ENCODE results near the gene MAP2K6.

Gene MAP2K6

DNA sequence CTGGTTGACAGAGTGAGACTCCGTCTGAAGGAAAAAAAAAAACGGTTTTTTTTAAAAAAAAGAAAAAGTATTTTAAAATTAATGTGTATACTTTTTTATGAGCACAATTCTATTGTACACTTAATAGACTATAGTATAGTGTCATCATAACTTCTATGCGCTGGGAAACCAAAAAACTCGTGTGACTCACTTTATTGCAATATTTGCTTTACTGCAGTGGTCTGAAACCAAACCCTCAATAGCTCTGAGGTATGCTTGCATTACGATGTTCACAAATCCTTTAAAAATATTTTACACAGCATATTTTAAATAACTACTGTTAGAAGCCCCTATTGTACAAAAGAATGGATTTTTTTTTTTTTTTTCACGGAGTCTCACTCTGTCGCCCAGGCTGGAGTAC, 12.4 kb upstream of the MAP2K6 start:
- Histone ChIP-seq H3K4me2 (ENCODE audit: insufficient read depth, low read length) (no peak overlapping the region), H3K27me3 (ENCODE audit: insufficient read depth, low read length, poor library complexity) (no peaks in the 10 kb centered on the region), H3K9ac (ENCODE audit: low read depth, low read length) (no peak overlapping the region), H3K4me1 (ENCODE audit: insufficient read depth, low read length) (no peaks in the 10 kb centered on the region), H3K27ac (ENCODE audit: low read length) (no peak overlapping the region), H3K9me3 (ENCODE audit: insufficient read depth, low read length, severe bottlenecking) (no peaks in the 10 kb centered on the region), H4K20me1 (ENCODE audit: insufficient read depth, low read length) (no peaks in the 10 kb centered on the region), H2AFZ (ENCODE audit: low read depth, low read length) (no peak overlapping the region), H3K36me3 (ENCODE audit: insufficient read depth, low read length) (no peaks in the 10 kb centered on the region), H3K79me2 (ENCODE audit: insufficient read depth, low read length) (no peaks in the 10 kb centered on the region), H3K4me3 (ENCODE audit: low read depth in 1 of 2, low read length in 2 of 2) (no peak overlapping the region)
- DNase-seq (no peak), ATAC-seq (ENCODE audit: insufficient read depth, low read depth) (no peak)
- TF ChIP-seq EZH2 (IDR thresholded peaks at IDR 0.05; ENCODE audit: borderline replicate concordance, low read depth, low read length, severe bottlenecking): no peak
- TF ChIP-seq CTCF (IDR thresholded peaks at IDR 0.05; ENCODE audit: borderline replicate concordance, extremely low read depth, low read length, poor library complexity, severe bottlenecking): no peak

DNA sequence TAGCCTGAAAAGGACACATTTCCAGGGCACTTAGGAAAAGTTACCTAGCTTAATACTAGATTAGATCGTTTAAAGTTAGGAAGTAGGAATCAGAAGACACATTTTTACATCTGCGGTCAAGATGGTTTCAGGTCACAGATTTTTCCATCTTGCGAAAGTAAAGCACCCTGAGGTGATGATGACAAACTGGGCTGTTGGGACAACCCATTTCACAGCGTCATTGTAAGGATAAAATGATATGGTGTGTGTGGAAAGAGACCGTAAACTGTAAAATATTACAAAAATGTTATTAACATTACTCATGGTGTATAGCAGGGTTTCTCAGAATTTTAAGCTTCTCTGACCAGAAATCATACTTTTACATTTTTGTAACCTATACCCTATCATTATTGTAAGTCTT, 10.1 kb upstream of the MAP2K6 start:
- DNase-seq (no peak), ATAC-seq (ENCODE audit: insufficient read depth, low read depth) (no peak)
- Histone ChIP-seq H3K27me3 (ENCODE audit: insufficient read depth, low read length, poor library complexity) (no peaks in the 10 kb centered on the region), H2AFZ (ENCODE audit: low read depth, low read length) (no peak overlapping the region), H3K4me1 (ENCODE audit: insufficient read depth, low read length) (no peaks in the 10 kb centered on the region), H3K4me2 (ENCODE audit: insufficient read depth, low read length) (no peak overlapping the region), H4K20me1 (ENCODE audit: insufficient read depth, low read length) (no peaks in the 10 kb centered on the region), H3K9ac (ENCODE audit: low read depth, low read length) (no peak overlapping the region), H3K9me3 (ENCODE audit: insufficient read depth, low read length, severe bottlenecking) (no peaks in the 10 kb centered on the region), H3K36me3 (ENCODE audit: insufficient read depth, low read length) (no peaks in the 10 kb centered on the region), H3K4me3 (ENCODE audit: low read depth in 1 of 2, low read length in 2 of 2) (no peak overlapping the region), H3K27ac (ENCODE audit: low read length) (no peak overlapping the region), H3K79me2 (ENCODE audit: insufficient read depth, low read length) (no peaks in the 10 kb centered on the region)
- TF ChIP-seq CTCF (IDR thresholded peaks at IDR 0.05; ENCODE audit: borderline replicate concordance, extremely low read depth, low read length, poor library complexity, severe bottlenecking) (no peak), EZH2 (IDR thresholded peaks at IDR 0.05; ENCODE audit: borderline replicate concordance, low read depth, low read length, severe bottlenecking) (no peak)

DNA sequence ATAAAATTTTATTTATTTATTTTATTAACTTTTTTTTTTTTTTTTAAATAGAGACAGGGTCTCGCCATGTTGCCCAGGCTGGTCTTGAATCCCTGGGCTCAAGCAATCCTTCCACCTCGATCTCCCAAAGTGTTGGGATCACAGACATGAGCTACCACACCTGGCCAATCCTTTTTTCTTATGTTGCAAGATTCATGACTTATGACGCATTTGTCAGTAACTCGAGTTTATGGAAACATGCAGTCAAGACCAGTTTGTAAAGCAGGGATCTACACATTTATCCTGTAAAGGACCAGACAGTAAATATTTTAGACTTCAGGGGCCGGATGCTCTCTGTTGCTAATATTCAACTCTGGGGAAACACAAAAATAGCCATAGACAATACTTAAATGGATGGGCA, 9.4 kb upstream of the MAP2K6 start:
- H4K20me1 ChIP-seq (ENCODE audit: insufficient read depth, low read length): no peaks in the 10 kb centered on the region
- TF ChIP-seq CTCF (IDR thresholded peaks at IDR 0.05; ENCODE audit: borderline replicate concordance, extremely low read depth, low read length, poor library complexity, severe bottlenecking) (no peak), EZH2 (IDR thresholded peaks at IDR 0.05; ENCODE audit: borderline replicate concordance, low read depth, low read length, severe bottlenecking) (no peak)
- no peaks in the 10 kb centered on the region for H3K36me3 ChIP-seq (ENCODE audit: insufficient read depth, low read length)
- DNase-seq (no peak), ATAC-seq (ENCODE audit: insufficient read depth, low read depth) (no peak)
- no peak overlapping the region for H3K4me3 ChIP-seq (ENCODE audit: low read depth in 1 of 2, low read length in 2 of 2)
- H3K9ac ChIP-seq (ENCODE audit: low read depth, low read length): no peak overlapping the region
- H2AFZ ChIP-seq (ENCODE audit: low read depth, low read length): no peak overlapping the region
- H3K4me2 ChIP-seq (ENCODE audit: insufficient read depth, low read length): no peak overlapping the region
- H3K79me2 ChIP-seq (ENCODE audit: insufficient read depth, low read length): no peaks in the 10 kb centered on the region
- H3K27ac ChIP-seq (ENCODE audit: low read length): no peak overlapping the region
- no peaks in the 10 kb centered on the region for H3K4me1 ChIP-seq (ENCODE audit: insufficient read depth, low read length)
- H3K27me3 ChIP-seq (ENCODE audit: insufficient read depth, low read length, poor library complexity): no peaks in the 10 kb centered on the region
- no peaks in the 10 kb centered on the region for H3K9me3 ChIP-seq (ENCODE audit: insufficient read depth, low read length, severe bottlenecking)

- Histone ChIP-seq H3K4me1 (ENCODE audit: insufficient read depth, low read length) (no peaks in the 10 kb centered on the region), H3K9ac (ENCODE audit: low read depth, low read length) (no peak overlapping the region), H3K9me3 (ENCODE audit: insufficient read depth, low read length, severe bottlenecking) (no peaks in the 10 kb centered on the region), H3K79me2 (ENCODE audit: insufficient read depth, low read length) (no peaks in the 10 kb centered on the region), H4K20me1 (ENCODE audit: insufficient read depth, low read length) (no peaks in the 10 kb centered on the region), H2AFZ (ENCODE audit: low read depth, low read length) (no peak overlapping the region), H3K4me2 (ENCODE audit: insufficient read depth, low read length) (no peak overlapping the region), H3K36me3 (ENCODE audit: insufficient read depth, low read length) (no peaks in the 10 kb centered on the region), H3K27ac (ENCODE audit: low read length) (no peak overlapping the region), H3K4me3 (ENCODE audit: low read depth in 1 of 2, low read length in 2 of 2) (no peak overlapping the region), H3K27me3 (ENCODE audit: insufficient read depth, low read length, poor library complexity) (no peaks in the 10 kb centered on the region)
- no peak for TF ChIP-seq EZH2 (IDR thresholded peaks at IDR 0.05; ENCODE audit: borderline replicate concordance, low read depth, low read length, severe bottlenecking)
- no peak for TF ChIP-seq CTCF (IDR thresholded peaks at IDR 0.05; ENCODE audit: borderline replicate concordance, extremely low read depth, low read length, poor library complexity, severe bottlenecking)
- no peak for DNase-seq
- no peak for ATAC-seq (ENCODE audit: insufficient read depth, low read depth)
Measured at GRCh38 chr17:69406941-69407340, 7.6 kb upstream of the MAP2K6 start.
